IMR-90 (cell line): ENCODE measurements around the gene DYSF. TPM values are rescaled to one million over a fixed set of nuclear protein-coding genes. Genes with fewer than 3 reads are reported as not detected.

Experiments used
- ATAC-seq: fragments of 200-7000 bp; cut with Tn5 transposase; 2 replicates; pipeline ENCODE4 v1.9.1; 2020; ENCODE audit warnings: low read depth, mild to moderate bottlenecking, moderate library complexity
- BruUV-seq: library from RNA; stranded (reverse); fragments of 400-500 nt; replicated peaks from 2 replicates; lab custom pipeline; 2021; lab: Mats Ljungman, UMichigan
- CTCF ChIA-PET: fragments of 300-600 bp; formaldehyde crosslinking; extraction: SDS; loops from one replicate; lab custom pipeline; 2021; ENCODE audit warnings: antibody characterized with exemption; lab: Yijun Ruan, JAX
- POLR2A ChIA-PET: fragments of 300-600 bp; sonication (Branson Sonifier 250); formaldehyde crosslinking; loops from one replicate; lab custom pipeline; 2022; ENCODE audit warnings: antibody characterized with exemption; ENCODE audit not compliant: unreplicated experiment; lab: Charles Lee
- DNase-seq: peaks from one replicate; pipeline ENCODE4 v3.0.0; 2013
- H2AFZ ChIP-seq: replicated peaks from 2 replicates; pipeline ENCODE3; 2013; ENCODE audit warnings: low read length, mild to moderate bottlenecking; ENCODE audit not compliant: poor library complexity
- H2AK5ac ChIP-seq: 2 replicates; pipeline ENCODE4 v1.6.1; 2013; ENCODE audit warnings: low read depth, low read length, inconsistent platforms
- H2AK9ac ChIP-seq: replicated peaks from 2 replicates; pipeline ENCODE3; 2013; ENCODE audit warnings: mild to moderate bottlenecking, low read depth, low read length, moderate library complexity; ENCODE audit not compliant: poor library complexity
- H2BK120ac ChIP-seq: 2 replicates; pipeline ENCODE4 v1.6.1; 2013; ENCODE audit warnings: low read depth, low read length, inconsistent platforms
- H2BK15ac ChIP-seq: 3 replicates; pipeline ENCODE4 v1.6.1; 2013; ENCODE audit warnings: low read depth, low read length, inconsistent platforms
- H2BK20ac ChIP-seq: 2 replicates; pipeline ENCODE4 v1.6.1; 2013; ENCODE audit warnings: low read depth, mild to moderate bottlenecking, inconsistent platforms, low read length, moderate library complexity
- H2BK5ac ChIP-seq: 2 replicates; pipeline ENCODE4 v1.6.1; 2013; ENCODE audit warnings: mild to moderate bottlenecking, low read depth, low read length, inconsistent platforms; ENCODE audit not compliant: poor library complexity, severe bottlenecking
- H3K14ac ChIP-seq: replicated peaks from 2 replicates; pipeline ENCODE4 v1.6.1; 2013; ENCODE audit warnings: low read depth, low read length, inconsistent platforms
- H3K18ac ChIP-seq: 2 replicates; pipeline ENCODE4 v1.6.1; 2013; ENCODE audit warnings: low read depth, low read length, control low read depth
- H3K23ac ChIP-seq: 2 replicates; pipeline ENCODE4 v1.6.1; 2013; ENCODE audit warnings: low read depth, low read length, inconsistent platforms
- H3K27ac ChIP-seq: 2 replicates; pipeline ENCODE4 v1.5.1; 2013; ENCODE audit warnings: mild to moderate bottlenecking, control low read depth, low read length; ENCODE audit not compliant: insufficient read depth
- H3K27me3 ChIP-seq: 2 replicates; pipeline ENCODE4 v1.6.1; 2013; ENCODE audit warnings: low read length; ENCODE audit not compliant: control insufficient read depth, insufficient read depth
- H3K36me3 ChIP-seq: 2 replicates; pipeline ENCODE4 v1.6.1; 2013; ENCODE audit warnings: low read length, mixed read lengths; ENCODE audit not compliant: control insufficient read depth, insufficient read depth
- H3K4ac ChIP-seq: 2 replicates; pipeline ENCODE4 v1.6.1; 2013; ENCODE audit warnings: low read depth, low read length, inconsistent platforms
- H3K4me1 ChIP-seq: 2 replicates; pipeline ENCODE4 v1.6.1; 2013; ENCODE audit warnings: low read length, mixed read lengths; ENCODE audit not compliant: control insufficient read depth, insufficient read depth
- H3K4me2 ChIP-seq: 2 replicates; pipeline ENCODE4 v1.6.1; 2013; ENCODE audit warnings: low read depth, mild to moderate bottlenecking, control low read depth, low read length, moderate library complexity
- H3K4me3 ChIP-seq: 2 replicates; pipeline ENCODE4 v1.5.1; 2013; ENCODE audit warnings: low read depth, mild to moderate bottlenecking, control low read depth, low read length, moderate library complexity; ENCODE audit not compliant: insufficient read depth
- H3K56ac ChIP-seq: 2 replicates; pipeline ENCODE4 v1.6.1; 2013; ENCODE audit warnings: low read length, inconsistent platforms; ENCODE audit not compliant: insufficient read depth; ENCODE audit errors: extremely low read depth
- H3K79me1 ChIP-seq, 2 experiments: 2 replicates each; pipeline ENCODE4 v1.6.1; 2013; ENCODE audit warnings: low read length in 2 of 2, inconsistent platforms in 1 of 2, low read depth in 1 of 2
- H3K9ac ChIP-seq: 2 replicates; pipeline ENCODE4 v1.6.1; 2013; ENCODE audit warnings: low read depth, low read length, control low read depth
- H3K9me1 ChIP-seq: 2 replicates; pipeline ENCODE4 v1.6.1; 2013; ENCODE audit warnings: low read length, inconsistent platforms; ENCODE audit not compliant: insufficient read depth
- H3K9me3 ChIP-seq: 2 replicates; pipeline ENCODE4 v1.6.1; 2013; ENCODE audit warnings: low read length; ENCODE audit not compliant: control insufficient read depth, insufficient read depth
- H4K20me1 ChIP-seq: 2 replicates; pipeline ENCODE4 v1.6.1; 2013; ENCODE audit warnings: low read length, inconsistent platforms; ENCODE audit not compliant: insufficient read depth
- H4K5ac ChIP-seq: 2 replicates; pipeline ENCODE4 v1.6.1; 2013; ENCODE audit warnings: mild to moderate bottlenecking, low read depth, low read length, control low read depth
- H4K8ac ChIP-seq, 2 experiments: 2 replicates each; pipeline ENCODE4 v1.6.1; 2013; ENCODE audit warnings: low read depth in 2 of 2, low read length in 2 of 2, control low read depth in 1 of 2, inconsistent platforms in 1 of 2
- H4K91ac ChIP-seq: 2 replicates; pipeline ENCODE4 v1.6.1; 2013; ENCODE audit warnings: low read depth, low read length, inconsistent platforms; ENCODE audit not compliant: insufficient read depth
- BHLHE40 ChIP-seq: fragments of 150-350 bp; IDR thresholded peaks from 2 replicates; pipeline ENCODE4 v1.6.1; 2016; ENCODE audit warnings: mild to moderate bottlenecking, low read depth, low read length
- CHD1 ChIP-seq: IDR thresholded peaks from 2 replicates; pipeline ENCODE4 v1.6.1; 2012; ENCODE audit warnings: low read depth, low read length, improper control_type of control experiment
- CTCF ChIP-seq: conservative IDR thresholded peaks from 2 replicates; pipeline ENCODE4 v1.5.1; 2012; ENCODE audit warnings: mild to moderate bottlenecking, low read depth, low read length, improper control_type of control experiment
- ELK1 ChIP-seq: fragments of 150-350 bp; IDR thresholded peaks from 2 replicates; pipeline ENCODE4 v1.6.1; 2016; ENCODE audit warnings: low read depth, mild to moderate bottlenecking, low read length, moderate library complexity, borderline replicate concordance
- MAFK ChIP-seq: IDR thresholded peaks from 2 replicates; pipeline ENCODE4 v1.6.1; 2012; ENCODE audit warnings: low read depth, low read length, improper control_type of control experiment
- RFX5 ChIP-seq: IDR thresholded peaks from 2 replicates; pipeline ENCODE4 v1.8.0; 2012; ENCODE audit warnings: low read depth, mild to moderate bottlenecking, low read length, moderate library complexity
- USF2 ChIP-seq: fragments of 150-350 bp; IDR thresholded peaks from 2 replicates; pipeline ENCODE4 v1.6.1; 2017; ENCODE audit warnings: mild to moderate bottlenecking, antibody characterized with exemption, low read length, low read depth
- WGBS, 2 experiments: methylation state at CpG; one replicate each; pipeline versions ENCODE4 v1.1.5 to v1.1.7; 2013; ENCODE audit warnings: missing lambda C conversion rate in 2 of 2; ENCODE audit not compliant: insufficient read length in 1 of 2; ENCODE audit errors: extremely low coverage in 2 of 2; 5-methylcytosine and 5-hydroxymethylcytosine counted together
- dilution Hi-C: fragments of 300-500 bp; cut with HindIII; formaldehyde crosslinking; loops from one replicate; pipeline ENCODE4 v1.14.3; 2018; ENCODE audit warnings: low sequenced_read_pairs; ENCODE audit not compliant: unreplicated experiment
- in situ Hi-C: fragments of 300-500 bp; cut with MboI; formaldehyde crosslinking; loops from 3 replicates; pipeline ENCODE4 v1.14.3; 2019; ENCODE audit warnings: low sequenced_read_pairs, inconsistent platforms, mixed read lengths
- intact Hi-C: fragments of 100-400 bp; cut with micrococcal nuclease; formaldehyde crosslinking; loops from 2 replicates; pipeline ENCODE4 v1.10.0; 2022
- polyA plus RNA-seq, 3 experiments: library from polyadenylated mRNA; depleted of rRNA; stranded (reverse); fragments of >200 nt; gene quantifications; 2 replicates each; pipeline ENCODE4 v1.2.3, GENCODE V29; 2012; ENCODE audit warnings: low replicate concordance in 1 of 3
- total RNA-seq: library from RNA; depleted of rRNA; stranded (reverse); fragments of >200 nt; gene quantifications from 2 replicates; pipeline ENCODE4 v1.2.3, GENCODE V29; 2012

The DYSF gene
- total and polyA plus RNA-seq, 2 of the 4 experiments (the other 2 are of a cell fraction), result 0.09 to 0.18 TPM

GRCh38 chr2:71575966-71576365, 122.6 kb downstream of the DYSF start:
- intact Hi-C loops, result no loop called here
- TF ChIP-seq BHLHE40 (no peak), USF2 (no peak), MAFK (no peak), CTCF (no peak), ELK1 (no peak), CHD1 (no peak), RFX5 (no peak)
- Histone ChIP-seq H3K27ac (no peak overlapping the region), H4K5ac (no peak overlapping the region), H2AK5ac (no peak overlapping the region), H3K23ac (no peak overlapping the region), H4K8ac (no peak overlapping the region), H3K9me3 (no peaks in the 10 kb centered on the region), H3K56ac (no peak overlapping the region), H4K20me1 (no peaks in the 10 kb centered on the region; the same call in none of the 2 replicates), H3K4me3 (no peak overlapping the region), H3K4me1 (no peaks in the 10 kb centered on the region), H2BK5ac (no peak overlapping the region), H2AK9ac (no peak overlapping the region), H3K4me2 (no peak overlapping the region), H4K91ac (no peak overlapping the region), H3K9me1 (no peaks in the 10 kb centered on the region), H3K18ac (no peak overlapping the region), H3K4ac (no peak overlapping the region), H2BK20ac (no peak overlapping the region), H2BK15ac (no peak overlapping the region), H2AFZ (no peak overlapping the region), H2BK120ac (no peak overlapping the region), H3K36me3 (no peaks in the 10 kb centered on the region), H3K9ac (no peak overlapping the region), H3K27me3 (peaks cover 9% of the 10 kb centered on the region), H3K14ac (no peak overlapping the region), H3K79me1 (no peaks in the 10 kb centered on the region)
- ChIA-PET POLR2A (no interaction called here), CTCF (no interaction called here)
- in situ Hi-C loops, result no loop called here
- no TSS peak for BruUV-seq
- dilution Hi-C loops, result no loop called here
- DNase-seq (no peak), ATAC-seq (no peak)
- 40% methylated on average over 1 of the region's 5 CpGs; no CpG with 5 or more reads in 1 of the 2 experiments for WGBS, 2 experiments
